Jurkat, Clone E6-1 (cell line): Measurements from ENCODE around the gene CST7.

Experiments used
- DNase-seq: peaks from one replicate; pipeline ENCODE4 v3.0.0-alpha.2; 2011; ENCODE audit warnings: low read depth, low spot score
- H3K4me3 ChIP-seq: 2 replicates; pipeline ENCODE4 v1.5.1; 2011; ENCODE audit warnings: mild to moderate bottlenecking, low read length, control low read depth, moderate library complexity

The CST7 gene

DNA sequence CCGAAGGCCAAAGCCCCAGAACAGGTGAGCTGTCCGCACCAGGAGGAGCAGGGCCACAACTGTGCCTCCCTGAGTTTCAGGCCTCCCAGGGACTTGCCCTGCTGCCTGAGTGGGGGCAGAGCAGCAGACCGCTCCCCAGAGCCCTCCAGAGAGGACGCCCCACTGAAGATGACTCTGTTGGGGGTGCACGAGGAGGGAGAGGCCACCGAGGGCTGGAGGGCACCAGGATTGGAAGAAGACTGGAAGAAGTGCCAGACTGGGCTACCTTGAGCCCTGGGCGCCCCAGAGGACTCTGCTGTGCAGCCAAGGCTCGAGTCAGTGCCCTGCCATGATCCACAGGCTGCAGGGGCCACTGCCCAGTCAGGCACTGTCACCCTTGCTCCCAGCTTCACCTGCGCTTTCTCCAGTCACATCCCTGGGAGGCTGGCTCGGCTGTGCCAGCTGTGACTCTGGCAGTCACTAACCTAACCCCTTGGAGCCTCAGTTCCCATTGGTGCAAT, 11.3 kb downstream of the CST7 start:
- H3K4me3 ChIP-seq, result no peak overlapping the region
- DNase-seq, result no peak

- no peak overlapping the region for H3K4me3 ChIP-seq
Observed at GRCh38 chr20:24960861-24961260, 11.8 kb downstream of the CST7 start.

GRCh38 chr20:24961384-24962181, 12.5 kb downstream of the CST7 start:
- DNase-seq, result no peak

More at GRCh38 chr20:24960861-24961260, 11.8 kb downstream of the CST7 start:
- DNase-seq, result no peak

GRCh38 chr20:24962182-24962492, 13.1 kb downstream of the CST7 start:
- H3K4me3 ChIP-seq, result no peak overlapping the region
- no peak for DNase-seq

More at GRCh38 chr20:24961384-24962181, 12.5 kb downstream of the CST7 start:
- no peak overlapping the region for H3K4me3 ChIP-seq

DNA sequence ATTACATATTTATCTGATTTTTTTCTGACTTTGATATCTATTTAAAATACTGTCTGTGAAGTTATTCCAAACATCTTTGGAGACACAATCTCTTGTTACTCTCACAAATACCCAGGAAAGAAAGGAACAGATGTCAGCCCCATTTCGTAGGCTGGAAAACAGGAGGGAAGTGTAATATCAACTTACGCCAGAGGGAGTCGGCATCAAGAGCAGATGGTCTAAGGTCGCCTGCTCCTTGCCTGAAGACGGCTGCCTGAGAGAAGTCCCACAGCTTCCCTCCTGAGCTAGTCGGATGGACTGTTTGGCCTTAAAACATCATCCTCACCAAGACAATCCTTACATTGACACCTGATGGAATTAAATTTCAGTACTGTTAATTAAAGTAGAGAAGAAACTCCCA, 13.4 kb downstream of the CST7 start:
- no peak for DNase-seq
- H3K4me3 ChIP-seq, result no peak overlapping the region

DNA sequence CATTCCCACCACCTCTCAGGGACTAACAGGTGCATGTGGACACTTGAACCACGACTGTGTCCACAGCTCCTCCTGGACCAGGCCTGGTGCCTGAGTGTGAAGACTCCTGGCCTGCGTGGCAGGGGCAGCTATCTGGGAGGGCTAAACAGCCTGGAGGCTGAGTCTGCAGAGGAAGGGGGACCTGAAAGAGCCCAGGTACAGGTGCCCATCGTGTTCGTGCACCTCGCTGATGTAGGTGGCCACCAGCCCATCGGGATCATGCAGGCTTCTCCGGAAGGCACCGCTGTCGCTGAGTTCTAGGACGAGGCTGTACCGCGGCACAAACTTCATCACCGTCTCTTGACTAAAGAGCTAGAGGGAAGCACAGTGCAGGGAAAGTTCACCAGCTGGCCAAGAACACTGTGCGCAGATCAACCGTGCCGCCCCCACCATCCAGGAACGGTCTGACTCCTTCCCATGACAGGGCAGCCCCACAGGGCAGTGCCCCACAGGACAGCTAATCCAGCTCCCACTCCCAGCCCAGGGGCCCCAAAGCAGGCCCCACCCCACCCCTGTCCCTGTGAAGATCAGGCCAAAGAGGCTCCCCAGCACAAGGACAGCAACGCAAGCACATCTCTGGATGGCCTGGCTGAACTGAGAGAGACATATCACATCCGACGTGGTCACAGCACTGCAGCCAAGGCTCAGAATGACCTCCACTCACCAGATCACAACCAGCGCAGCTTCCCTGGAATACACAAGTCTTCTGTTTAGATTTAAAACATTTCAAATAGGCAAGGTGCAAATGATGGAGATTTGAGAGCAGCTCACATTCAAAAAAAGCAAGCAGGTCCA, 14.8 kb downstream of the CST7 start:
- H3K4me3 ChIP-seq, result no peak overlapping the region
- DNase-seq, result no peak

GRCh38 chr20:24964506-24964840, 15.4 kb downstream of the CST7 start:
- H3K4me3 ChIP-seq, result no peak overlapping the region
- no peak for DNase-seq

- H3K4me3 ChIP-seq, result no peak overlapping the region
Observed at GRCh38 chr20:24965065-24965919, 16.2 kb downstream of the CST7 start.

DNA sequence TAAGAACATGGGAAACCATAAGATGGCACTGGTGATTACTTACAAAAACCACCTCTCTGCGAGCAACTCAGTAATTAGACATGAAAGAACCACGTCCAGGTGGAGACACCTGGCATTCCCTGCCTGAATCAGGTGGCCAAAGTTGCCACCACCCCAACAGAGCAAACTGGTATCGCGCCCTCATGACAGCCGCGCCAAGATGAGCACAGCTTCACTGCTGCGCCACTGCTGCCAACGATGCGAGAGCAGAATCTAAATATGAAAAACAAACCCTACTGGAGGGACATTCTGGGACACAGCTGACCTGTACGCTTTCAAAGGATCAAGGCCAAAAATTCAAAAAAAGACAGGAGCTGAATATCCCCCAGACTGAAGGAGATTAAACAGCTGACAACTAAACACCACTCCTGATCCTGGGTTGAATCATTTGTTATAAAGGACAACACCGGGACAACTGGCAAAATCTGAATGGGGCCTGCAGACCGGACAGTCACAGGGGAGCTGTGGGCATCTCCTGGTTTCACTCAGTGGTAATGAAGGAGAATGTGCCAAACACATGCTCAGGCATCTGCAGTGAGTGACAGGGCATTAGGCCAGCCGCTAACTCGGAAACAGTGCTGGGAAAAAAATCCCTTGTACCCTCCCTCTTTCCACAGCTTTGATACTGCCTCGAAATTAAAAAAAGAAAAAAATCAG, 17.4 kb downstream of the CST7 start:
- H3K4me3 ChIP-seq, result no peak overlapping the region
- no peak for DNase-seq

More at GRCh38 chr20:24965065-24965919, 16.2 kb downstream of the CST7 start:
- DNase-seq, result no peak

- DNase-seq, result no peak
Observed at GRCh38 chr20:24968278-24968800, 19.3 kb downstream of the CST7 start.

DNA sequence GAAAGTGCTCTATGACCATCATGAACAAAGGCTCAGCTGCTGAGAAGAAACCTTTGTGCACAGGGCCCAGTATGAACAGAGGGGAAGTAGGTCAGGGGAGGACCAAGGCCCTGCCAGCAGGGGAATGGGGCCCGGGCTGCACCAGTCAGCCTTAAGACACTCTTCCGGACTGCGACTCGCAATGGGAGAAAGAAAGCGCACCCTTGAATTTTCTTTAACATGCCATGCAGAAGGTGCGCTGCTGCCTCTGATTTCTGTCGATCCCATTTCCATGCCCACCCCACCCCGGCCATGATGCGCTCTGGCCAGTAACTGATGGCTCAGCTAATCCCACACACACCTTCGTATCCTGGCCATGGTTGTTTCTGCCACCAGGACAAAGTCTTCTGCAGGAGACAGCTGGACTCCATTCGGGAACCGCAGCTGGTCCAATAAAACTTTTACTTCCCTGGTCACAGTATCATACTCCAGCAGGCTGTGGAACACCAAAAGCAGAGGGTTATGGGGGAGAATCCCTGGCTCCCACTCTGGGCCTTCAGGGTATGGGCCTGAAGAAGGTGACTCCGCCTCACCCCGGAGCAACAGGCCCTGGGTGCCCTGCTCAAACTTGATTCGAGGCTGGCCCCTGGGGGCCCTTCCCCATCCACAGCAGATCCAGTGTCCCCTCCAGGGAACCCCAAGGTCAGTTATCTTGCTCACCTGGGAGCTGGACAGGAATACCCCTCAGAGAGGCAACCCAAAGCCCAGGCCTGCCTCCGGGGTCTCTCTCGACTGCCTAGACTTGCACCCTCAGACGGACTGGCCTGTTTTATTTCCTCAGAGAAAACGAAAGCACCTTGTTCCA, 20.3 kb downstream of the CST7 start:
- no peak for DNase-seq
- no peak overlapping the region for H3K4me3 ChIP-seq

More at GRCh38 chr20:24968278-24968800, 19.3 kb downstream of the CST7 start:
- H3K4me3 ChIP-seq, result no peak overlapping the region

GRCh38 chr20:24970030-24970553, 21.0 kb downstream of the CST7 start:
- no peak overlapping the region for H3K4me3 ChIP-seq
- DNase-seq, result no peak

GRCh38 chr20:24970754-24971153, 21.7 kb downstream of the CST7 start:
- no peak overlapping the region for H3K4me3 ChIP-seq
- no peak for DNase-seq

- no peak overlapping the region for H3K4me3 ChIP-seq
- no peak for DNase-seq
Observed at GRCh38 chr20:24971376-24972101, 22.5 kb downstream of the CST7 start.

GRCh38 chr20:24972341-24972740, 23.3 kb downstream of the CST7 start:
- no peak for DNase-seq
- H3K4me3 ChIP-seq, result no peak overlapping the region

DNA sequence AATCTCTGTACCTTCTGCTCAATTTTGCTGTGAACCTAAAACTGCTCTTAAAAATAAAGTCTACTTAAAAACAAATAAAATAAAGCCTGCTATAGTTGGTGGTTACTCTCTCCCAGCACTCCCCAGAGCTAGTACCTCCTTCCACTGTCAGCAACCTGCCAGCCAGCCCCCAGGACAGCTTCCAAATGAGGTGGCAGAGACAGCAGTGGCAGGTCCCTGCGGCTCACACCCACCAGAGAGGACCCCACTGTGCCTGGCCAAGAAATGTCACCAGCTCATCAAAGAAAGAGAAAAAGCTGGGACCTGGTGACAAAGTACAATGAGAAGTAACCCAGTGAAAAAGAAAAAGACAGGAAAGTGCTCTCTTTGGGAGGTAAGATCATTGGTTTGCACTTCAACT, 28.3 kb downstream of the CST7 start:
- no peak overlapping the region for H3K4me3 ChIP-seq
- no peak for DNase-seq

- DNase-seq, result no peak
- H3K4me3 ChIP-seq, result no peak overlapping the region
Observed at GRCh38 chr20:24977797-24978196, 28.7 kb downstream of the CST7 start.
